Measurements from ENCODE around the gene PRR13. TPM values are rescaled to one million over a fixed set of nuclear protein-coding genes. Genes with fewer than 3 reads are reported as not detected.
"Not testable (repeated sequence)": the region's sequence is repeated elsewhere in the genome, so short reads cannot be mapped to it uniquely, and the experiment has no call there.

PRR13 gene
- total RNA-seq, 6 experiments from 2014 or later: 122 to 188 (median 165) TPM

DNA sequence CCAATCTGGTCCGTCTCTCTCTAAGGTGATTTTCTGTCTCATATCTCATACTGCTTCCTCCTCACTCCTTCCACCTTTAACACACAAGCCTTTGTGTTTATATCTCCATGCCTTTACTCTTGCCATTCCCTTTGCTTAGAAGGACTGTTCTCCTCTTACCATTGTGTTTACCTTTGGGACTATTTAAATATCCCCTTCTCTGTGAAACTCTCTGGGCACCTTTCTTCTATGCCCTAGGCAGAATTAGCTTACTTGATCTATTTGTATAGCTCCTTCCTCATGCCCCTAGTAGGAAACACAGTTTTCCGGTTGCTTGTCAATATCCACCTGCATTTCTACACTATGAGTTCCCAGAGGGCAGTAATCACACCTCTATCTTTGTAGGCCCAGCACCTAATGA is 21.8 kb upstream of the PRR13 start:
- DNase-seq: no peak
- peaks cover 30% of the 10 kb centered on the region for H3K4me1 Mint-ChIP-seq (ENCODE audit: low read depth)
- TF ChIP-seq, protein P1, sequence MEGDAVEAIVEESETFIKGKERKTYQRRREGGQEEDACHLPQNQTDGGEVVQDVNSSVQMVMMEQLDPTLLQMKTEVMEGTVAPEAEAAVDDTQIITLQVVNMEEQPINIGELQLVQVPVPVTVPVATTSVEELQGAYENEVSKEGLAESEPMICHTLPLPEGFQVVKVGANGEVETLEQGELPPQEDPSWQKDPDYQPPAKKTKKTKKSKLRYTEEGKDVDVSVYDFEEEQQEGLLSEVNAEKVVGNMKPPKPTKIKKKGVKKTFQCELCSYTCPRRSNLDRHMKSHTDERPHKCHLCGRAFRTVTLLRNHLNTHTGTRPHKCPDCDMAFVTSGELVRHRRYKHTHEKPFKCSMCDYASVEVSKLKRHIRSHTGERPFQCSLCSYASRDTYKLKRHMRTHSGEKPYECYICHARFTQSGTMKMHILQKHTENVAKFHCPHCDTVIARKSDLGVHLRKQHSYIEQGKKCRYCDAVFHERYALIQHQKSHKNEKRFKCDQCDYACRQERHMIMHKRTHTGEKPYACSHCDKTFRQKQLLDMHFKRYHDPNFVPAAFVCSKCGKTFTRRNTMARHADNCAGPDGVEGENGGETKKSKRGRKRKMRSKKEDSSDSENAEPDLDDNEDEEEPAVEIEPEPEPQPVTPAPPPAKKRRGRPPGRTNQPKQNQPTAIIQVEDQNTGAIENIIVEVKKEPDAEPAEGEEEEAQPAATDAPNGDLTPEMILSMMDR (IDR thresholded peaks at IDR 0.05): no peak
- no peaks in the 10 kb centered on the region for H3K9me3 Mint-ChIP-seq
- no peaks in the 10 kb centered on the region for H3K36me3 Mint-ChIP-seq (ENCODE audit: low read depth)
- no peak overlapping the region for H3K4me3 Mint-ChIP-seq
- peaks cover 7% of the 10 kb centered on the region for H3K27me3 Mint-ChIP-seq (ENCODE audit: insufficient read depth)
- no peak overlapping the region for H3K27ac Mint-ChIP-seq

DNA sequence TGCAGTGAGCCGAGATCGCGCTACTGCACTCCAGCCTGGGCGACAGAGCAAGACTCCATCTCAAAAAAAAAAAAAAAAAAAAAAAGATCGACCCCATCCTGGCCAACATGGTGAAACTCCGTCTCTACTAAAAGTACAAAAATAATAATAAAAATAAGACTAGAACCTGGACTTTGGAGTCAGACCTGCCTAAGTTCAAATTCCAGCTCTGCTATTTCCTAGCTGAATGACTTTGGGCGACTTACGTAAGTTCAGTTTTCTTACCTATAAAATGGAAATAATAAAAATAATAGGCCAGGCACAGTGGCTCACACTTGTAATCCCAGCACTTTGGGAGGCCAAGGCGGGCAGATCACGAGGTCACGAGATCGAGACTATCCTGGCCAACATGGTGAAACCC is 19.3 kb upstream of the PRR13 start:
- H3K9me3 Mint-ChIP-seq; H3K36me3 Mint-ChIP-seq (ENCODE audit: low read depth); H3K27me3 Mint-ChIP-seq (ENCODE audit: insufficient read depth); H3K27ac Mint-ChIP-seq; DNase-seq; H3K4me3 Mint-ChIP-seq: not testable (repeated sequence)
- peaks cover 13% of the 10 kb centered on the region for H3K4me1 Mint-ChIP-seq (ENCODE audit: low read depth)

DNA sequence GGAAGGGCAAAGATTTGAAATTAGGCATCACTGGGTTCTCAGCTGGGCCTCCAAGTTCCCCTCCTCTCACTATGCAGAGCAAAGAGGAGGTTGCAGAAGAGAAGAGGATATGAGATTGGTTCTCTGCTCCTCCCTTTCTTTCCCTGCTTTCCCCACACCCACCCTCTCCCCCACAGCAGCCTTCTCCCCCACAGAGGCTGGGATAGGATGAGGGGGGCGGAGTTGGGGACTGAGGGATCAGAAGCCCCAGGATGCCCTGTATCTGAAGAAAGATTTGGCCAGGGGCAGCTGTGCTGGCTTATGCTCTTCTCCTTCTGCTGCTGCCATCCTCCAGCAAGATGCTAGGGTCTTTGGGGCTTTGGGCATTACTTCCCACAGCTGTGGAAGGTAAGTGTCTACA is 17.9 kb upstream of the PRR13 start, which contains the start of gene AMHR2:
TSS of gene AMHR2 (plus strand) at position 259 of the 400 bp plus-strand sequence. CDS start at position 339, 80 bp downstream.
- no peak within 1 kb of the TSS for H3K4me3 Mint-ChIP-seq
- H3K4me1 Mint-ChIP-seq (ENCODE audit: low read depth): peaks cover 25% of the 10 kb centered on the region
- H3K27ac Mint-ChIP-seq: no peak within 1 kb of the TSS

DNA sequence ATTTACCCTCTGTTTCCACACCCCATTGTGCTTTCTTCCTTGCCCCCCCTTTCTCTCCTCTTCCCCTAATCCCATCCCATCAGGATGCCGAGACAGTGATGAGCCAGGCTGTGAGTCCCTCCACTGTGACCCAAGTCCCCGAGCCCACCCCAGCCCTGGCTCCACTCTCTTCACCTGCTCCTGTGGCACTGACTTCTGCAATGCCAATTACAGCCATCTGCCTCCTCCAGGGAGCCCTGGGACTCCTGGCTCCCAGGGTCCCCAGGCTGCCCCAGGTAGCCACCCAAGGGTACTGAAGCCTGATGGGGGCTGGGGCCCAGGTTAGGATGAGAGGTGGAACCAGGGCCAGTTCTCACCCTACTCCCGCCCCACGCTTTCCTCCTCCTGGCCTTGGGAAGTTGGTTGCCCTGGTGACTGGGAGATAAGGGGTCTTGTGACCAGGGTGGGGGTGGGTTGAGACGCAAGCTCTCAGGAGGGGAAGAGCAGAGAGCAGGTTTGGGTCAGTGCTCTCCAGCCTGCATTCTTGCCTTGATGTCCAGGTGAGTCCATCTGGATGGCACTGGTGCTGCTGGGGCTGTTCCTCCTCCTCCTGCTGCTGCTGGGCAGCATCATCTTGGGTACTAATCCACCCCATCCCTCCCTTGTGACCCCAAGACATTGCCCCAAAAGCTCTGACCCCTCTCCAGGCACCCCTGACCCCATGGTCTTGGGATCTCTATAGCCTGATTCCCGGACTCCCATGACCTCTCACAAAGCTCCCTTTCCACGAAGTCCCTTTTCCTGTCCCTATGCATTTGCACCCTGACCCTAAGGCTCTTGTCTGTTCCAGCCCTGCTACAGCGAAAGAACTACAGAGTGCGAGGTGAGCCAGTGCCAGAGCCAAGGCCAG is 16.7 kb upstream of the PRR13 start:
- DNase-seq: no peak
- TF ChIP-seq, protein P1 (IDR thresholded peaks at IDR 0.05): no peak
- no peaks in the 10 kb centered on the region for H3K9me3 Mint-ChIP-seq
- H3K27ac Mint-ChIP-seq: no peak overlapping the region
- peaks cover 30% of the 10 kb centered on the region for H3K4me1 Mint-ChIP-seq (ENCODE audit: low read depth)
- no peaks in the 10 kb centered on the region for H3K36me3 Mint-ChIP-seq (ENCODE audit: low read depth)
- H3K4me3 Mint-ChIP-seq: no peak overlapping the region
- peaks cover 5% of the 10 kb centered on the region for H3K27me3 Mint-ChIP-seq (ENCODE audit: insufficient read depth)

More for the DNA sequence above, 17.9 kb upstream of the PRR13 start, which contains the start of gene AMHR2:
- TF ChIP-seq, protein P1 (IDR thresholded peaks at IDR 0.05): no peak
- no peaks in the 10 kb centered on the region for H3K36me3 Mint-ChIP-seq (ENCODE audit: low read depth)
- H3K27me3 Mint-ChIP-seq (ENCODE audit: insufficient read depth): peaks cover 5% of the 10 kb centered on the region
- H3K9me3 Mint-ChIP-seq: no peaks in the 10 kb centered on the region
- DNase-seq: no peak

DNA sequence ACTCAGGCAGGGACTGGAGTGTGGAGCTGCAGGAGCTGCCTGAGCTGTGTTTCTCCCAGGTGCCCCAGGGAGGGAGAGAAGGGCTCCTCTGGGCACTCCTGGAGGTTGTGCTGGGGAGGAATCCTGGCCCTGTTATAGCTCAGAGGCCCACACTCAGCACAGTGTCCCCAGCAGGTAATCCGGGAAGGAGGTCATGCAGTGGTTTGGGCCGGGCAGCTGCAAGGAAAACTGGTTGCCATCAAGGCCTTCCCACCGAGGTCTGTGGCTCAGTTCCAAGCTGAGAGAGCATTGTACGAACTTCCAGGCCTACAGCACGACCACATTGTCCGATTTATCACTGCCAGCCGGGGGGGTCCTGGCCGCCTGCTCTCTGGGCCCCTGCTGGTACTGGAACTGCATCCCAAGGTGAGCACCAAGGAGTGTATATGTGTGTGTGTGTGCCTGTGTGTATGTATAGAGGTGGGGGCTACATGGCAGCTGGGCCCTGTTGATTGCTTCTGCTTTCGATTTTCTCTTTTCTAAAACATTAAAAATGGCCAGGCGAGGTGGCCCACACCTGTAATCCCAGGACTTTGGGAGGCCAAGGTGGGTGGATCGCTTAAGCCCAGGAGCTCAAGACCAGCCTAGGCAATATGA is 15.9 kb upstream of the PRR13 start:
- Mint-ChIP-seq H3K4me3 (no peak overlapping the region), H3K4me1 (ENCODE audit: low read depth) (peaks cover 28% of the 10 kb centered on the region), H3K27me3 (ENCODE audit: insufficient read depth) (peaks cover 5% of the 10 kb centered on the region), H3K36me3 (ENCODE audit: low read depth) (no peaks in the 10 kb centered on the region), H3K9me3 (no peaks in the 10 kb centered on the region), H3K27ac (no peak overlapping the region)
- no peak for DNase-seq
- TF ChIP-seq, protein P1 (IDR thresholded peaks at IDR 0.05): no peak
